Measurements from ENCODE around the gene MRPS18A.

Gene MRPS18A

GRCh38 chr6:43687437-43688347 lies at the start of gene MRPS18A:
Gene MRPS18A (minus strand): TSS chr6:43687791. CDS start chr6:43687779, 12 bp downstream.
- no peak for TF ChIP-seq JUND (IDR thresholded peaks at IDR 0.05; ENCODE audit: low read depth)
- DNase-seq (ENCODE audit: low read depth in 1 of 2, low spot score in 1 of 2), result peak; percentile 86 to 94
- in situ Hi-C loops (cut with HindIII; ENCODE audit: low pct_unique_long_range_greater_than_20kb, low sequenced_read_pairs), result no loop called here

GRCh38 chr6:43736844-43737243 lies 49.3 kb upstream of the MRPS18A start:
- no peak for TF ChIP-seq JUND (IDR thresholded peaks at IDR 0.05; ENCODE audit: low read depth)
- DNase-seq (ENCODE audit: low read depth in 1 of 2, low spot score in 1 of 2), result no peak
- in situ Hi-C loops (cut with HindIII; ENCODE audit: low pct_unique_long_range_greater_than_20kb, low sequenced_read_pairs), result no loop called here

- TF ChIP-seq JUND (IDR thresholded peaks at IDR 0.05; ENCODE audit: low read depth), result no peak
- in situ Hi-C loops (cut with HindIII; ENCODE audit: low pct_unique_long_range_greater_than_20kb, low sequenced_read_pairs), result no loop called here
- no peak for DNase-seq (ENCODE audit: low read depth in 1 of 2, low spot score in 1 of 2)
These were observed 48.7 kb upstream of the MRPS18A start for GRCh38 chr6:43736211-43736786.

GRCh38 chr6:43735642-43736199 lies 48.1 kb upstream of the MRPS18A start:
- no peak for TF ChIP-seq JUND (IDR thresholded peaks at IDR 0.05; ENCODE audit: low read depth)
- in situ Hi-C loops (cut with HindIII; ENCODE audit: low pct_unique_long_range_greater_than_20kb, low sequenced_read_pairs), result no loop called here
- no peak for DNase-seq (ENCODE audit: low read depth in 1 of 2, low spot score in 1 of 2)

GRCh38 chr6:43734294-43734665 lies 46.7 kb upstream of the MRPS18A start:
- in situ Hi-C loops (cut with HindIII; ENCODE audit: low pct_unique_long_range_greater_than_20kb, low sequenced_read_pairs), result no loop called here
- DNase-seq (ENCODE audit: low read depth in 1 of 2, low spot score in 1 of 2), result no peak
- no peak for TF ChIP-seq JUND (IDR thresholded peaks at IDR 0.05; ENCODE audit: low read depth)

- in situ Hi-C loops (cut with HindIII; ENCODE audit: low pct_unique_long_range_greater_than_20kb, low sequenced_read_pairs), result no loop called here
- no peak for TF ChIP-seq JUND (IDR thresholded peaks at IDR 0.05; ENCODE audit: low read depth)
- DNase-seq (ENCODE audit: low read depth in 1 of 2, low spot score in 1 of 2), result no peak
These were observed 46.1 kb upstream of the MRPS18A start for GRCh38 chr6:43733471-43734293.

GRCh38 chr6:43730634-43731033 lies 43.0 kb upstream of the MRPS18A start:
- no peak for DNase-seq (ENCODE audit: low read depth in 1 of 2, low spot score in 1 of 2)
- TF ChIP-seq JUND (IDR thresholded peaks at IDR 0.05; ENCODE audit: low read depth), result no peak
- in situ Hi-C loops (cut with HindIII; ENCODE audit: low pct_unique_long_range_greater_than_20kb, low sequenced_read_pairs), result no loop called here

- no peak for TF ChIP-seq JUND (IDR thresholded peaks at IDR 0.05; ENCODE audit: low read depth)
- in situ Hi-C loops (cut with HindIII; ENCODE audit: low pct_unique_long_range_greater_than_20kb, low sequenced_read_pairs), result no loop called here
These were observed 41.9 kb upstream of the MRPS18A start for GRCh38 chr6:43729537-43729936.

GRCh38 chr6:43728586-43728985 lies 41.0 kb upstream of the MRPS18A start:
- TF ChIP-seq JUND (IDR thresholded peaks at IDR 0.05; ENCODE audit: low read depth), result no peak
- in situ Hi-C loops (cut with HindIII; ENCODE audit: low pct_unique_long_range_greater_than_20kb, low sequenced_read_pairs), result no loop called here
- no peak for DNase-seq (ENCODE audit: low read depth in 1 of 2, low spot score in 1 of 2)

More at GRCh38 chr6:43729537-43729936, 41.9 kb upstream of the MRPS18A start:
- DNase-seq (ENCODE audit: low read depth in 1 of 2, low spot score in 1 of 2), result no peak

- TF ChIP-seq JUND (IDR thresholded peaks at IDR 0.05; ENCODE audit: low read depth), result no peak
- no peak for DNase-seq (ENCODE audit: low read depth in 1 of 2, low spot score in 1 of 2)
- in situ Hi-C loops (cut with HindIII; ENCODE audit: low pct_unique_long_range_greater_than_20kb, low sequenced_read_pairs), result no loop called here
These were observed 40.0 kb upstream of the MRPS18A start for GRCh38 chr6:43727634-43728033.

- in situ Hi-C loops (cut with HindIII; ENCODE audit: low pct_unique_long_range_greater_than_20kb, low sequenced_read_pairs), result no loop called here
- no peak for DNase-seq (ENCODE audit: low read depth in 1 of 2, low spot score in 1 of 2)
- TF ChIP-seq JUND (IDR thresholded peaks at IDR 0.05; ENCODE audit: low read depth), result no peak
These were observed 38.3 kb upstream of the MRPS18A start for GRCh38 chr6:43725643-43726580.

All from T47D (cell line).